GM19467 (cell line): ENCODE data around the gene CYCS.

ENCODE experiments used
- ATAC-seq: cut with Tn5 transposase; IDR thresholded peaks from one replicate; pipeline ENCODE4 v1.9.1; 2021; ENCODE audit warnings: mild to moderate bottlenecking, moderate library complexity; ENCODE audit not compliant: unreplicated experiment

The CYCS gene

DNA sequence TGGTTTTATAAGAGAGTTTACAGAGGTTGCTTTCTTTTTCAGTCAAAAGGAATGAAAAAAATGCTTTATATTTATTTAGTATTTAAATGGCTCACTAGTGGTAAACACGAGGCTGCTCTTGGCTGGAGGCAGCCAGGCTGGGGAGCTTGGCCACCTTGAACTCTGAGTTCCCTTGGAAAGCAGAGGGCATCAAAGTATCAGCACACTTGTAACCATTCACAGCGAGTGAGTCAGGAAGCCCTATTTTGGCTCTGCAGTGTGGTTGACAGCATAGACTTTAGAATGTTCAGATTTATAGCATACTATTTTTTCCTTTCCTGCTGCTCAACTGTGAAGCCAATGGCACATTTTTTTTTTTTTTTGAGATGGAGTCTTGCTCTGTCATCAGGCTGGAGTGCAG, 51.6 kb downstream of the CYCS start:
- no peak for ATAC-seq
